Colonic mucosa (tissue), 4 donors: ENCODE data around the gene PMM2. TPM values are rescaled to one million over a fixed set of nuclear protein-coding genes. Genes with fewer than 3 reads are reported as not detected.

Experiments used
- DNase-seq: peaks from one replicate; pipeline ENCODE4 v3.0.0-alpha.2; 2020
- H3K27ac ChIP-seq: fragments of 200-600 bp; one replicate; pipeline ENCODE4 v1.8.0; 2021
- H3K27me3 ChIP-seq: fragments of 200-600 bp; one replicate; pipeline ENCODE4 v1.8.0; 2021
- H3K36me3 ChIP-seq: fragments of 200-600 bp; one replicate; pipeline ENCODE4 v1.8.0; 2021
- H3K4me1 ChIP-seq: fragments of 200-600 bp; one replicate; pipeline ENCODE4 v1.8.0; 2021; ENCODE audit warnings: mild to moderate bottlenecking
- H3K4me3 ChIP-seq: fragments of 200-600 bp; one replicate; pipeline ENCODE4 v1.8.0; 2021
- H3K9ac ChIP-seq, 2 donors: one replicate each; pipeline ENCODE4 v1.7.0; 2013; ENCODE audit warnings: control low read depth in 2 of 2, low read depth in 2 of 2, low read length in 2 of 2
- H3K9me3 ChIP-seq: fragments of 200-600 bp; one replicate; pipeline ENCODE4 v1.8.0; 2021
- CTCF ChIP-seq: fragments of 200-600 bp; IDR thresholded peaks from one replicate; pipeline ENCODE4 v1.8.0; 2022; ENCODE audit warnings: antibody characterized with exemption, mild to moderate bottlenecking
- intact Hi-C: fragments of 100-400 bp; cut with DNase I; formaldehyde crosslinking; loops from one replicate; pipeline ENCODE4 v1.14.1; 2022
- total RNA-seq, 2 donors: library from RNA; stranded (reverse); fragmentation: NEBNext Ultra II Directional in 1 of 2; extraction: Animal tissue kit (Norgen Biotek cat#: 25700) in 1 of 2; gene quantifications; one replicate each; pipeline ENCODE4 v1.2.1, GENCODE V29; 2021
- donor health status: healthy.
- donor health status: DM: no; HTN: no; CAD: no.
- donor health status: DM: no; HTN: no; CAD: no.

The PMM2 gene
- total RNA-seq, 2 donors from 2014 or later, result 60.7 to 88.1 TPM

GRCh38 chr16:8845699-8846298, 48.2 kb downstream of the PMM2 start:
- Histone ChIP-seq H3K4me3 (no peak overlapping the region), H3K27ac (no peak overlapping the region), H3K9ac (no peak overlapping the region), H3K9me3 (no peaks in the 10 kb centered on the region), H3K36me3 (no peaks in the 10 kb centered on the region), H3K27me3 (no peaks in the 10 kb centered on the region), H3K4me1 (no peaks in the 10 kb centered on the region)
- intact Hi-C loops, result no loop called here
- no peak for DNase-seq
- no peak for TF ChIP-seq CTCF

GRCh38 chr16:8846401-8846932, 48.8 kb downstream of the PMM2 start:
- DNase-seq, result no peak
- H3K27ac ChIP-seq, result no peak overlapping the region
- intact Hi-C loops, result no loop called here

GRCh38 chr16:8847145-8847544, 49.5 kb downstream of the PMM2 start:
- no peak overlapping the region for H3K27ac ChIP-seq
- no peak overlapping the region for H3K4me3 ChIP-seq
- H3K4me1 ChIP-seq, result no peaks in the 10 kb centered on the region
- no peaks in the 10 kb centered on the region for H3K9me3 ChIP-seq
- DNase-seq, result no peak
- H3K27me3 ChIP-seq, result no peaks in the 10 kb centered on the region
- H3K36me3 ChIP-seq, result no peaks in the 10 kb centered on the region
- TF ChIP-seq CTCF, result no peak
- intact Hi-C loops, result no loop called here
- H3K9ac ChIP-seq, result no peak overlapping the region

More at GRCh38 chr16:8846401-8846932, 48.8 kb downstream of the PMM2 start:
- TF ChIP-seq CTCF, result no peak
- no peaks in the 10 kb centered on the region for H3K9me3 ChIP-seq
- H3K9ac ChIP-seq, result no peak overlapping the region
- H3K4me1 ChIP-seq, result no peaks in the 10 kb centered on the region
- no peaks in the 10 kb centered on the region for H3K36me3 ChIP-seq
- no peak overlapping the region for H3K4me3 ChIP-seq
- H3K27me3 ChIP-seq, result no peaks in the 10 kb centered on the region

- Histone ChIP-seq H3K4me1 (no peaks in the 10 kb centered on the region), H3K9ac (no peak overlapping the region), H3K4me3 (no peak overlapping the region), H3K36me3 (no peaks in the 10 kb centered on the region), H3K27ac (no peak overlapping the region), H3K27me3 (no peaks in the 10 kb centered on the region), H3K9me3 (no peaks in the 10 kb centered on the region)
- no peak for TF ChIP-seq CTCF
- no peak for DNase-seq
- intact Hi-C loops, result no loop called here
These were observed 50.0 kb downstream of the PMM2 start for GRCh38 chr16:8847623-8848022.

DNA sequence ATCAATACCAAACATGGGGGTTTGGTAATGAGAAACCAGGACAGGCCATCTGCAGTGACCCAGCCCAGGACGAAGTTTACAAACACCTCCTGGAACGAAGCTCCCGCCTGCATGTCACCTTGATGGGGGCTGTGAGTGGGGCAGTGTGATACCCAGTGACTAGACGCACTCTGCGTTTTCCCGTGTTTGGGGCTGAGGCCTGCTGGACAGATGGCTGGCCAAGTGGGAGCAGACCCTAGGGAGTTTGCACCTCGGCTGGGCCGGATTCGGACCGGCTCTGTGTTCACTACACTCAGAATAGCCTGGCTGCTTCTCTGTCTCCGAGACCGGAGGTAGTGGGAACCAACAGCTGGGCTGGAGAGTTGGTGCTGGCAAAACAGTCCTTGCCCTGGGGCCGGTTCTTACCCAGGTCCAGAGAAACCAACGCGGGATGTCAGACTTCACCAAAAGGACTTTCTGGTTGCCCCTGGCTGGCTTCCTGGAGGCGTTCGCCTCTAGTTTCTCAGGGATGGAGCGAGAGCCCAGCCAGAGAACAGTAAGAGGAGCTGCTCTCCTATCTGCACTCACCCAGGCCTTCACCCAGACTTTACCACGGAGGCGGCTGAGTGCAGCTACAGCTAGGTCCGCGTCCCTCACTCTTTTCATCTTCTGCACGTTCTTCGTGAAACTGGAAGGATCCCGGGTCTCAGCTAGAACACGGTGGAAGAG, 50.7 kb downstream of the PMM2 start:
- H3K27ac ChIP-seq, result no peak overlapping the region
- no peaks in the 10 kb centered on the region for H3K9me3 ChIP-seq
- no peak for TF ChIP-seq CTCF
- no peaks in the 10 kb centered on the region for H3K4me1 ChIP-seq
- H3K36me3 ChIP-seq, result no peaks in the 10 kb centered on the region
- no peaks in the 10 kb centered on the region for H3K27me3 ChIP-seq
- no peak overlapping the region for H3K9ac ChIP-seq
- no peak overlapping the region for H3K4me3 ChIP-seq
- intact Hi-C loops, result no loop called here
- no peak for DNase-seq
